ENCODE data around the gene FZD4. TPM values are rescaled to one million over a fixed set of nuclear protein-coding genes. Genes with fewer than 3 reads are reported as not detected.

The FZD4 gene
- total RNA-seq, 1 donor from 2014 or later, result not detected

DNA sequence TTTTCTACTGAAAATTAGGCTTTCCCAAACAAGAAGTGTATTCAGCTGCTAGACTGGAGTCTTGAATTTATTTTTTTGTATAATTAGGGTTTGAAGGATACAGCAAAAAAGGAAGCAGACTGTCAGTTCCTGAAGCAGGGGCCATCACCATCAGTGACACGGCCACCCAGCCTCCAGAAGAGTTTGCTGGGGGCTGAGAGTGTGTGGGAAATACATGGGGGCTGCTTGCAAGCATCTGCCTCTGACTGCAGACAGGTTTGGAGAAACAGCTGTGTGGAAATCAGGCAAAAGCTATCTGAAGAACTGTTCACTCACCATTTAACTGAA, 23.0 kb downstream of the FZD4 start:
- ChIA-PET CTCF (no interaction called here), POLR2A (interaction anchor here (0.6 kb wide), 1 partner anchor 24 kb away, joined by 5 read pairs; no protein-coding TSS in a partner anchor)
- no peak for ATAC-seq (ENCODE audit: low read depth)

DNA sequence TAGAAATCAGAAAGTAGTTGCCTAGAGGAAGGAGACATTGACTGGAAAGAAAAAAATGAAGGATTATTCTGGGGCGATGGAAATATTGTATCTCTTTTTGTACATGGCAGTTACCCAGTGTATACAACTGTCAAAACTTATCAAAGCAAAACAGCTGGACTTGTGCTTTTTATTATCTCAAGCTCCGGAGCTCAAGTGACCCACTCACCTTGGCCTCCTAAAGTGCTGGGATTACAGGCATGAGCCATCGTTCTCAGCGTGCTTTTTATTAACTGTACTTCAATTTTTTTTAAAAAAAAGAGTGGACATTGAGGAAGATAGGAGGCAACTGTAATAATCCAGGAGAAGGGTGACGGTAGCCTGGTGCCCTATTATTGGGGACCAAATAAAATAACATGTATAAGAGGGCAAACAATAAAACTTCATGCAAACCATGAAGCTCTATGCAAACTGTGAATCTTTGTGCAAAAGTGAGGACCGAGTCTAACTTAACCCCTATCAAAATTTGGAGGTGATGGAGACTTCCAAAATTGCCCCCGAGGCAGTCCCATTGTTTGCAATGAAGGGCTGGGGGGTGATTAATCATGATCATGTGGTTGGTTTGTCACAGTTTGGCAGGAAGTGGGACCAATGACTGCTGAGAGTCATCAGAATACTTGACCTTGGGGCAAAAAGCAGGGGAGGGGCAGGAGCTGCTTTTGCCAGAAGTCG, 23.5 kb downstream of the FZD4 start:
- ChIA-PET CTCF (no interaction called here), POLR2A (interaction anchor here (0.6 kb wide), 1 partner anchor 25 kb away, joined by 5 read pairs; no protein-coding TSS in a partner anchor)
- Mint-ChIP-seq H3K9me3 (no peaks in the 10 kb centered on the region), H3K4me1 (no peaks in the 10 kb centered on the region), H3K27ac (no peak overlapping the region), H3K36me3 (ENCODE audit: low read depth) (no peaks in the 10 kb centered on the region), H3K27me3 (peaks cover 1% of the 10 kb centered on the region), H3K4me3 (no peak overlapping the region)
- ATAC-seq (ENCODE audit: low read depth) (no peak), DNase-seq (no peak)
- intact Hi-C loops (cut with micrococcal nuclease), result loop anchor here (10.0 kb wide), 1 partner anchor 1613 kb away; no protein-coding TSS in a partner anchor
- TF ChIP-seq, protein P1, sequence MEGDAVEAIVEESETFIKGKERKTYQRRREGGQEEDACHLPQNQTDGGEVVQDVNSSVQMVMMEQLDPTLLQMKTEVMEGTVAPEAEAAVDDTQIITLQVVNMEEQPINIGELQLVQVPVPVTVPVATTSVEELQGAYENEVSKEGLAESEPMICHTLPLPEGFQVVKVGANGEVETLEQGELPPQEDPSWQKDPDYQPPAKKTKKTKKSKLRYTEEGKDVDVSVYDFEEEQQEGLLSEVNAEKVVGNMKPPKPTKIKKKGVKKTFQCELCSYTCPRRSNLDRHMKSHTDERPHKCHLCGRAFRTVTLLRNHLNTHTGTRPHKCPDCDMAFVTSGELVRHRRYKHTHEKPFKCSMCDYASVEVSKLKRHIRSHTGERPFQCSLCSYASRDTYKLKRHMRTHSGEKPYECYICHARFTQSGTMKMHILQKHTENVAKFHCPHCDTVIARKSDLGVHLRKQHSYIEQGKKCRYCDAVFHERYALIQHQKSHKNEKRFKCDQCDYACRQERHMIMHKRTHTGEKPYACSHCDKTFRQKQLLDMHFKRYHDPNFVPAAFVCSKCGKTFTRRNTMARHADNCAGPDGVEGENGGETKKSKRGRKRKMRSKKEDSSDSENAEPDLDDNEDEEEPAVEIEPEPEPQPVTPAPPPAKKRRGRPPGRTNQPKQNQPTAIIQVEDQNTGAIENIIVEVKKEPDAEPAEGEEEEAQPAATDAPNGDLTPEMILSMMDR (IDR thresholded peaks at IDR 0.05), result no peak

More for the DNA sequence above, 23.0 kb downstream of the FZD4 start:
- TF ChIP-seq, protein P1 (IDR thresholded peaks at IDR 0.05), result no peak
- Mint-ChIP-seq H3K4me1 (no peaks in the 10 kb centered on the region), H3K36me3 (ENCODE audit: low read depth) (no peaks in the 10 kb centered on the region), H3K4me3 (no peak overlapping the region), H3K9me3 (no peaks in the 10 kb centered on the region), H3K27me3 (no peaks in the 10 kb centered on the region), H3K27ac (no peak overlapping the region)
- DNase-seq, result no peak
- intact Hi-C loops (cut with micrococcal nuclease), result loop anchor here (10.0 kb wide), 1 partner anchor 1613 kb away; no protein-coding TSS in a partner anchor

DNA sequence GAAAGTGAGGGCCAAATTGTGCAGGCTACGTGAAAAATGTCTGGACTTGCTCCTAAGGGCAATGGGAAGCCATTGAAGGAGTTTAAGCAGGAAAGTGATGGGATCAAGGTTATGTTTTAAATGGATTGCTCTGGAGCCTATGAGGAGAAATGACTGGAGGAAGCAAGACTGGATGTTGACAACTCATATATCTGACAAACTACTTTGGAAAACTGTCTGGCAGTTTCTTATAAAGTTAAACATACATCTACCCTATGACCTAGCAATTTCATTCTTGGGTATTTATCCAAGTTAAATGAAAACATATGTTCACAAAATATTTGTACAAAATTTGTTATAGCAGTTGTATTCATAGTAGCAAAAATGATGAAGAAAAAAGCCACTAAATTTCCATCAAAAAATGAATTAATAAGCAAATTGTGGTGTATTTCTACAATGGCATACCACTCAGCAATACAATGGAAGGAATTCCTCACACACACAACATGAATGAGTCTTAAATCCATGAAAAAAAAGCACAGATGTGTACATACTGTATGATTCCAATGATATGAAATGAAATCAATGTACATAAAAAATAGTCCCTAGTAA, 24.1 kb downstream of the FZD4 start:
- Mint-ChIP-seq H3K9me3 (no peaks in the 10 kb centered on the region), H3K36me3 (ENCODE audit: low read depth) (no peaks in the 10 kb centered on the region), H3K4me3 (no peak overlapping the region), H3K27ac (no peak overlapping the region), H3K27me3 (peaks cover 1% of the 10 kb centered on the region), H3K4me1 (no peaks in the 10 kb centered on the region)
- ChIA-PET POLR2A (no interaction called here), CTCF (no interaction called here)
- intact Hi-C loops (cut with micrococcal nuclease), result loop anchor here (10.0 kb wide), 1 partner anchor 1614 kb away; no protein-coding TSS in a partner anchor
- DNase-seq (no peak), ATAC-seq (ENCODE audit: low read depth) (no peak)
- TF ChIP-seq, protein P1 (IDR thresholded peaks at IDR 0.05), result no peak

DNA sequence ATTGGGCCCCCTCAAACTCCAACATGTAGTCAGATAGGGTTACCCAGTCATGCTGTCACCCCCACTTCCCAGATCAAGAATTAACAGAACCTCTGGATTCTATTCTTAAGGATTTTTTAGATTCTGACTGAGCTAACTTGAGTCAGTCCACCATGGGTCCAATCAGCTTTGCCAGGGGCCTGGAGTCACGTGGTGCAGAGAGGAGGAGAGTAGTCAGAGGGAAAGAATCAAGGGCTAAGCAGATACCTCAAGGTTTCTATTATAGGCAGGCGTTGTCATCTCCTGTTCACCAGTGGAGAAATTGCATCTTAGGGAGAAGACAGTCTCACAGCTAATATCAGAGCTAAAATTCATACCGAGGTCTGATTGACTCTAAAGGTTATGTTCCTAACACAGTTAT, 28.2 kb downstream of the FZD4 start:
- no peaks in the 10 kb centered on the region for H3K36me3 Mint-ChIP-seq (ENCODE audit: low read depth)

More for the DNA sequence above, 28.2 kb downstream of the FZD4 start:
- Mint-ChIP-seq H3K27ac (no peak overlapping the region), H3K4me1 (no peaks in the 10 kb centered on the region), H3K27me3 (peaks cover 1% of the 10 kb centered on the region), H3K9me3 (no peaks in the 10 kb centered on the region), H3K4me3 (no peak overlapping the region)
- ATAC-seq (ENCODE audit: low read depth), result no peak
- TF ChIP-seq, protein P1 (IDR thresholded peaks at IDR 0.05), result no peak
- DNase-seq, result no peak
- intact Hi-C loops (cut with micrococcal nuclease), result no loop called here
- CTCF ChIA-PET, result no interaction called here
- POLR2A ChIA-PET, result no interaction called here
